Measurements from ENCODE around the gene CRLF2.

GRCh38 chrX:1244164-1245076 is 32.0 kb upstream of the CRLF2 start:
- TF ChIP-seq POLR2A (IDR thresholded peaks at IDR 0.05), result no peak
- no peak for TF ChIP-seq POLR2AphosphoS5 (IDR thresholded peaks at IDR 0.05)
